Testis (tissue), 2 donors: ENCODE results near the gene DOHH.

ENCODE experiments used
- CTCF ChIP-seq, 3 experiments: fragments of 450-650 bp in 2 of 3; fragments of 200-600 bp in 1 of 3; sonication (generic) in 1 of 3; IDR thresholded peaks; one replicate each; pipeline ENCODE4 v1.5.1; 2016 to 2019; ENCODE audit warnings: antibody characterized with exemption in 3 of 3, mild to moderate bottlenecking in 2 of 3, moderate library complexity in 1 of 3
- POLR2A ChIP-seq: fragments of 450-650 bp; IDR thresholded peaks from one replicate; pipeline ENCODE4 v1.6.1; 2017; ENCODE audit warnings: antibody characterized with exemption, mild to moderate bottlenecking, moderate library complexity

- TF ChIP-seq CTCF (IDR thresholded peaks at IDR 0.05) (no peak), POLR2A (no peak)
Observed at GRCh38 chr19:3479177-3479833, 21.2 kb downstream of the DOHH start.
